ENCODE results near the gene SLC30A3.

Gene SLC30A3

DNA sequence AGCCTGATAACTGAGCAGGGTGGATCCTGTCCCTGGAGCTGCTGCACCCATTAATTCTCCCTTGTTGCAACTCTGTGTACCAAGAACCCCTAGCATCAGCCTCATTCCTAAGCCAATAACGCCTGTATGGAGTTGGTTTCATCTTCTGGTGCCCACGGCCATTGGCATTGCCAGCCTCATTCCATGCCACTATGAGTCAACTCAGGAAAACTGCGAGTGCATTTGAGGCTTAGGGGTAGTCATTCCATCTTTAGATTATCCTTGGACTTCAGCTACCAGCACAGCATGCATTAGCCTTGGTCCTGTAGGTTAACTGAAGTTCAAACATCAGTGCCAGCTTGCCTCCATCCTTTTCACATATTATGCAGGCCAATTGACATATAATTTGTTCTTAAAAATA, 18.0 kb upstream of the SLC30A3 start:
- TF ChIP-seq TAF1 (IDR thresholded peaks at IDR 0.05; ENCODE audit: borderline replicate concordance, insufficient read depth, low read length) (no peak), FOXP2 (optimal IDR thresholded peaks at IDR 0.05; ENCODE audit: borderline replicate concordance, extremely low read depth, extremely low read length, insufficient read depth) (no peak), POLR2AphosphoS5 (IDR thresholded peaks at IDR 0.05; ENCODE audit: low read depth, low read length) (no peak), SIN3A (IDR thresholded peaks at IDR 0.05; ENCODE audit: borderline replicate concordance, insufficient read depth, low read length) (no peak)
- TF ChIP-seq, protein P1, sequence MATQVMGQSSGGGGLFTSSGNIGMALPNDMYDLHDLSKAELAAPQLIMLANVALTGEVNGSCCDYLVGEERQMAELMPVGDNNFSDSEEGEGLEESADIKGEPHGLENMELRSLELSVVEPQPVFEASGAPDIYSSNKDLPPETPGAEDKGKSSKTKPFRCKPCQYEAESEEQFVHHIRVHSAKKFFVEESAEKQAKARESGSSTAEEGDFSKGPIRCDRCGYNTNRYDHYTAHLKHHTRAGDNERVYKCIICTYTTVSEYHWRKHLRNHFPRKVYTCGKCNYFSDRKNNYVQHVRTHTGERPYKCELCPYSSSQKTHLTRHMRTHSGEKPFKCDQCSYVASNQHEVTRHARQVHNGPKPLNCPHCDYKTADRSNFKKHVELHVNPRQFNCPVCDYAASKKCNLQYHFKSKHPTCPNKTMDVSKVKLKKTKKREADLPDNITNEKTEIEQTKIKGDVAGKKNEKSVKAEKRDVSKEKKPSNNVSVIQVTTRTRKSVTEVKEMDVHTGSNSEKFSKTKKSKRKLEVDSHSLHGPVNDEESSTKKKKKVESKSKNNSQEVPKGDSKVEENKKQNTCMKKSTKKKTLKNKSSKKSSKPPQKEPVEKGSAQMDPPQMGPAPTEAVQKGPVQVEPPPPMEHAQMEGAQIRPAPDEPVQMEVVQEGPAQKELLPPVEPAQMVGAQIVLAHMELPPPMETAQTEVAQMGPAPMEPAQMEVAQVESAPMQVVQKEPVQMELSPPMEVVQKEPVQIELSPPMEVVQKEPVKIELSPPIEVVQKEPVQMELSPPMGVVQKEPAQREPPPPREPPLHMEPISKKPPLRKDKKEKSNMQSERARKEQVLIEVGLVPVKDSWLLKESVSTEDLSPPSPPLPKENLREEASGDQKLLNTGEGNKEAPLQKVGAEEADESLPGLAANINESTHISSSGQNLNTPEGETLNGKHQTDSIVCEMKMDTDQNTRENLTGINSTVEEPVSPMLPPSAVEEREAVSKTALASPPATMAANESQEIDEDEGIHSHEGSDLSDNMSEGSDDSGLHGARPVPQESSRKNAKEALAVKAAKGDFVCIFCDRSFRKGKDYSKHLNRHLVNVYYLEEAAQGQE (IDR thresholded peaks at IDR 0.05; ENCODE audit: insufficient read depth in 1 of 2, low read depth in 2 of 2, low read length in 2 of 2) = no peak

DNA sequence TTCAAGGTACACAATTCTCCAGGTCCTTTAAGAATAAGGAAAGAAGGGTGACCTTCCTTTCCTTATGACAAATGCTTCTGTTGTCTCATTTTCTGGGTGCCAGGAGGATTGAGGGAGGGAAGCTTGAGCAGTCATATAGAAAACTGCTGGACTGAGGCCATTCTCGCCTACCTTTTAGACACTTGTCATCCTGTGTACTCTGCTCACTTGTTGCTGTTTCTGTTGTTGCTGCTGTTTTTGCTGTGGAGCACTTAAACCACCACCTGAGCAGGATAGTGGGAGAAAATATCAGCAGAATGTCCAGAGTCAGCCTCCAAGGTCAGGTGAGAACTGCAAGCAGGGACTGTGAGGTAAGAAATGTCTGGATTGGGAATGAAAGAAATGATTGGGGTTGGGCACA, 15.2 kb upstream of the SLC30A3 start:
- no peak for TF ChIP-seq FOXP2 (optimal IDR thresholded peaks at IDR 0.05; ENCODE audit: borderline replicate concordance, extremely low read depth, extremely low read length, insufficient read depth)
- TF ChIP-seq POLR2AphosphoS5 (IDR thresholded peaks at IDR 0.05; ENCODE audit: low read depth, low read length) = no peak
- TF ChIP-seq, protein P1 (IDR thresholded peaks at IDR 0.05; ENCODE audit: insufficient read depth in 1 of 2, low read depth in 2 of 2, low read length in 2 of 2) = no peak
- TF ChIP-seq SIN3A (IDR thresholded peaks at IDR 0.05; ENCODE audit: borderline replicate concordance, insufficient read depth, low read length) = no peak
- no peak for TF ChIP-seq TAF1 (IDR thresholded peaks at IDR 0.05; ENCODE audit: borderline replicate concordance, insufficient read depth, low read length)

GRCh38 chr2:27275211-27276150, 12.6 kb upstream of the SLC30A3 start, which contains the start of gene DNAJC5G:
Gene DNAJC5G, plus strand, starts transcription at chr2:27275433. Its CDS starts 1,296 bp downstream, at chr2:27276729.
- TF ChIP-seq POLR2AphosphoS5 (IDR thresholded peaks at IDR 0.05; ENCODE audit: low read depth, low read length) = no peak
- TF ChIP-seq, protein P1 (IDR thresholded peaks at IDR 0.05; ENCODE audit: insufficient read depth in 1 of 2, low read depth in 2 of 2, low read length in 2 of 2) = no peak
- no peak for TF ChIP-seq TAF1 (IDR thresholded peaks at IDR 0.05; ENCODE audit: borderline replicate concordance, insufficient read depth, low read length)
- TF ChIP-seq FOXP2 (optimal IDR thresholded peaks at IDR 0.05; ENCODE audit: borderline replicate concordance, extremely low read depth, extremely low read length, insufficient read depth) = no peak
- TF ChIP-seq SIN3A (IDR thresholded peaks at IDR 0.05; ENCODE audit: borderline replicate concordance, insufficient read depth, low read length) = no peak

DNA sequence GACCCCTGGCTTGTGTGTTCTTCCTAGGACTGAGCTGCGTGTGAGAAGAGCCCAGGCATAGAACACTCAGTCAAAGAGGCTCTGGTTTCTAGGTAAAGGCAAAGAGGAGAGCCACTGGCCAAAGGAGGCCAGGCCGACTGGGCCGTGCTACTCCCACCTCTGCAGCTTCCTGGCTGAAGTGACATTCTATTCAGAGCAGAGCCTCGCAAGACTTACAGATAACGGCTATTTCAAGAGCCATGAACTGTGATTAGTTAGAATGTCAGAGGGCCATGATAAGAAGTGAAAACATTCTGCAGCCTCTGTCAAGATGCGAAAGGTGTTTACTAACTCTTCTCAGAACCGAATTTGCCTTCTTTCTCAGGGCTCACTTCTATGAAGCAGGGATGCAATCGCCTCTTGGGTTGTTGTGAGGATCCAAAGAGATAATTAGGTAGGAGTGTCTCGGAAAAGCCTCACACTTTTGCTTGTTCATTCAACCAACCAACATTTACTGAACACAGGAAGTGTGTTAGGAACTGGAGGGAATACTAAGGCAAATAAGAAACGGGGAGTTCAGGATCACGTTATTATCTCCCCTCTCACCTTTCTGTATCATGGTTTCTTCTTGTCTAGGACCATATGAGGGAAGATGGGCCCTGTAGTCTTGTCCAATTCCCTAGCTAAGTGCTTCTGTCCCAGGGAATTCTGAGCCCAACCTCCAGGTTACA, 8.9 kb upstream of the SLC30A3 start:
- no peak for TF ChIP-seq POLR2AphosphoS5 (IDR thresholded peaks at IDR 0.05; ENCODE audit: low read depth, low read length)
- no peak for TF ChIP-seq SIN3A (IDR thresholded peaks at IDR 0.05; ENCODE audit: borderline replicate concordance, insufficient read depth, low read length)
- TF ChIP-seq TAF1 (IDR thresholded peaks at IDR 0.05; ENCODE audit: borderline replicate concordance, insufficient read depth, low read length) = no peak
- TF ChIP-seq, protein P1 (IDR thresholded peaks at IDR 0.05; ENCODE audit: insufficient read depth in 1 of 2, low read depth in 2 of 2, low read length in 2 of 2) = no peak
- no peak for TF ChIP-seq FOXP2 (optimal IDR thresholded peaks at IDR 0.05; ENCODE audit: borderline replicate concordance, extremely low read depth, extremely low read length, insufficient read depth)

All from PFSK-1 (cell line).